Osteoblast (primary cell): ENCODE results near the gene CDKN2D. TPM values are rescaled to one million over a fixed set of nuclear protein-coding genes. Genes with fewer than 3 reads are reported as not detected.
"Not testable (repeated sequence)": the region's sequence is repeated elsewhere in the genome, so short reads cannot be mapped to it uniquely, and the experiment has no call there.

Experiments used
- DNase-seq: peaks from one replicate; pipeline ENCODE4 v3.0.0; 2011; ENCODE audit warnings: low spot score, mixed read lengths; ENCODE audit not compliant: insufficient read length; ENCODE audit errors: missing footprints
- H2AFZ ChIP-seq: 2 replicates; pipeline ENCODE4 v1.6.0; 2011; ENCODE audit warnings: mild to moderate bottlenecking, low read length
- H3K27ac ChIP-seq: 2 replicates; pipeline ENCODE4 v1.5.1; 2011; ENCODE audit warnings: mild to moderate bottlenecking, low read depth, low read length, moderate library complexity
- H3K27me3 ChIP-seq: 2 replicates; pipeline ENCODE4 v1.6.0; 2012; ENCODE audit warnings: mild to moderate bottlenecking, control low read depth, inconsistent platforms, low read length, moderate library complexity; ENCODE audit not compliant: insufficient read depth
- H3K36me3 ChIP-seq: 2 replicates; pipeline ENCODE4 v1.5.1; 2011; ENCODE audit warnings: mild to moderate bottlenecking, low read length, control low read depth, moderate library complexity; ENCODE audit not compliant: insufficient read depth
- H3K4me1 ChIP-seq: 2 replicates; pipeline ENCODE4 v1.5.1; 2011; ENCODE audit warnings: mild to moderate bottlenecking, low read length, control low read depth, moderate library complexity; ENCODE audit not compliant: insufficient read depth
- H3K4me2 ChIP-seq: 2 replicates; pipeline ENCODE4 v1.6.0; 2011; ENCODE audit warnings: mild to moderate bottlenecking, low read length; ENCODE audit not compliant: insufficient read depth
- H3K4me3 ChIP-seq: fragments of 200-600 bp; sonication (generic); 3 replicates; pipeline ENCODE4 v1.5.1; 2012; ENCODE audit warnings: mild to moderate bottlenecking, low read length, inconsistent platforms; ENCODE audit not compliant: insufficient read depth
- H3K79me2 ChIP-seq: 2 replicates; pipeline ENCODE4 v1.6.0; 2012; ENCODE audit warnings: mild to moderate bottlenecking, low read length, control low read depth, inconsistent platforms; ENCODE audit not compliant: insufficient read depth
- H3K9me3 ChIP-seq: 2 replicates; pipeline ENCODE4 v1.5.1; 2011; ENCODE audit warnings: low read depth, low read length, control low read depth
- H4K20me1 ChIP-seq: 2 replicates; pipeline ENCODE4 v1.6.0; 2012; ENCODE audit warnings: mild to moderate bottlenecking, low read length, control low read depth; ENCODE audit not compliant: insufficient read depth
- total RNA-seq: library from RNA; depleted of rRNA; stranded (reverse); fragments of >200 nt; gene quantifications from 2 replicates; pipeline ENCODE4 v1.2.3, GENCODE V29; 2012
- TF ChIP-seq, protein P1 (sequence below): IDR thresholded peaks from 2 replicates; pipeline ENCODE4 v1.5.1; 2011; ENCODE audit warnings: mild to moderate bottlenecking, low read depth, low read length, moderate library complexity; ENCODE audit errors: extremely low read depth

CDKN2D gene
- total RNA-seq, 1 donor = 4.0 TPM

GRCh38 chr19:10532457-10532856, 36.3 kb downstream of the CDKN2D start:
- no peak overlapping the region for H3K4me2 ChIP-seq
- no peaks in the 10 kb centered on the region for H3K36me3 ChIP-seq
- DNase-seq = no peak
- H3K4me3 ChIP-seq = no peak overlapping the region
- no peaks in the 10 kb centered on the region for H4K20me1 ChIP-seq
- TF ChIP-seq, protein P1, sequence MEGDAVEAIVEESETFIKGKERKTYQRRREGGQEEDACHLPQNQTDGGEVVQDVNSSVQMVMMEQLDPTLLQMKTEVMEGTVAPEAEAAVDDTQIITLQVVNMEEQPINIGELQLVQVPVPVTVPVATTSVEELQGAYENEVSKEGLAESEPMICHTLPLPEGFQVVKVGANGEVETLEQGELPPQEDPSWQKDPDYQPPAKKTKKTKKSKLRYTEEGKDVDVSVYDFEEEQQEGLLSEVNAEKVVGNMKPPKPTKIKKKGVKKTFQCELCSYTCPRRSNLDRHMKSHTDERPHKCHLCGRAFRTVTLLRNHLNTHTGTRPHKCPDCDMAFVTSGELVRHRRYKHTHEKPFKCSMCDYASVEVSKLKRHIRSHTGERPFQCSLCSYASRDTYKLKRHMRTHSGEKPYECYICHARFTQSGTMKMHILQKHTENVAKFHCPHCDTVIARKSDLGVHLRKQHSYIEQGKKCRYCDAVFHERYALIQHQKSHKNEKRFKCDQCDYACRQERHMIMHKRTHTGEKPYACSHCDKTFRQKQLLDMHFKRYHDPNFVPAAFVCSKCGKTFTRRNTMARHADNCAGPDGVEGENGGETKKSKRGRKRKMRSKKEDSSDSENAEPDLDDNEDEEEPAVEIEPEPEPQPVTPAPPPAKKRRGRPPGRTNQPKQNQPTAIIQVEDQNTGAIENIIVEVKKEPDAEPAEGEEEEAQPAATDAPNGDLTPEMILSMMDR = no peak
- H3K4me1 ChIP-seq = peaks cover 4% of the 10 kb centered on the region
- H2AFZ ChIP-seq = no peak overlapping the region
- H3K9me3 ChIP-seq = no peaks in the 10 kb centered on the region
- peaks cover 4% of the 10 kb centered on the region for H3K27me3 ChIP-seq
- H3K79me2 ChIP-seq = no peaks in the 10 kb centered on the region
- H3K27ac ChIP-seq = no peak overlapping the region

DNA sequence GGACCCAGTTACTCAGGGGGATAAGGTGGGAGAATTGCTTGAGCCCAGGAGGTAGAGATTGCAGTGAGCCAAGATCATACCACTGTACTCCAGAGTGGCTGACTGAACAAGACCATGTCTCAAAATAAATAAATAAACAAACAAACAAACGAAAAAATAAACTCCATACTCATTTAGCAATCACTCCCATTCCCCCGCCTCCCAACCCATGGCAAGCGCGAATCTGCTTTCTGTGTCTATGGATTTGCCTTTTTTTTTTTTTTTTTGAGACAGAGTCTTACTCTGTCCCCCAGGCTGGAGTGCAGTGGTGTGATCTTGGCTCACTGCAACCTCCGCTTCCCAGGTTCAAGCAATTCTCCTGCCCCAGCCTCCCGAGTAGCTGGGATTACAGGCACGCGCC, 41.9 kb downstream of the CDKN2D start:
- H3K4me1 ChIP-seq, DNase-seq, H3K36me3 ChIP-seq, H3K27me3 ChIP-seq, H3K27ac ChIP-seq, H3K4me2 ChIP-seq, H4K20me1 ChIP-seq, H3K4me3 ChIP-seq, H3K9me3 ChIP-seq, H2AFZ ChIP-seq, H3K79me2 ChIP-seq: not testable (repeated sequence)

DNA sequence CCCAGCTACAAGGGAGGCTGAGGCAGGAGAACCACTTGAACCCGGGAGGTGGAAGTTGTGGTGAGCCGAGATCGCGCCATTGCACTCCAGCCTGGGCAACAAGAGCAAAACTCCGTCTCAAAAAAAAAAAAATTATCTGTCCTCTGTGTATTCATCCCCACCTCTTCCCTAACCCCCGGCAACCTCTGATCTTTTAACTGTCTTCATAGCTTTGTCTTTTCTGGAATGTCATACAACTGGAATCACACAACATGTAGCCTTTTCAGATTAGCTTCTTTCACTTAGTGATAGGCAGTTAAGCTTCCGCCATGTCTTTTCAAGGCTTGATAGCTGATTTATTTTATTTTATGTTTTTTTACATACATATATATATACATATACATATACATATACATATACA, 43.1 kb downstream of the CDKN2D start:
- no peak overlapping the region for H3K4me2 ChIP-seq
- no peaks in the 10 kb centered on the region for H3K36me3 ChIP-seq
- H4K20me1 ChIP-seq = no peaks in the 10 kb centered on the region
- no peaks in the 10 kb centered on the region for H3K4me1 ChIP-seq
- no peaks in the 10 kb centered on the region for H3K9me3 ChIP-seq
- H3K27me3 ChIP-seq = peaks cover 5% of the 10 kb centered on the region
- no peak overlapping the region for H3K27ac ChIP-seq
- no peak overlapping the region for H3K4me3 ChIP-seq
- H3K79me2 ChIP-seq = no peaks in the 10 kb centered on the region
- TF ChIP-seq, protein P1 = no peak
- no peak for DNase-seq
- no peak overlapping the region for H2AFZ ChIP-seq

- Histone ChIP-seq H3K27ac (no peak overlapping the region), H2AFZ (no peak overlapping the region), H3K4me1 (peaks cover 3% of the 10 kb centered on the region), H3K4me3 (no peak overlapping the region), H3K79me2 (no peaks in the 10 kb centered on the region), H3K4me2 (no peak overlapping the region), H4K20me1 (no peaks in the 10 kb centered on the region), H3K27me3 (peaks cover 17% of the 10 kb centered on the region), H3K9me3 (no peaks in the 10 kb centered on the region), H3K36me3 (no peaks in the 10 kb centered on the region)
- TF ChIP-seq, protein P1 = no peak
- no peak for DNase-seq
Observed at GRCh38 chr19:10523135-10523636, 45.6 kb downstream of the CDKN2D start.
